H1 (cell line): ENCODE data around the gene CBR3. TPM values are rescaled to one million over a fixed set of nuclear protein-coding genes. Genes with fewer than 3 reads are reported as not detected.

Experiments used
- CTCF ChIA-PET: fragments of 300-600 bp; sonication (Branson Sonifier 250); formaldehyde crosslinking; loops from one replicate; lab custom pipeline; 2021; ENCODE audit not compliant: partially characterized antibody; lab: Charles Lee
- POLR2A ChIA-PET: fragments of 300-600 bp; sonication (Branson Sonifier 250); formaldehyde crosslinking; loops from one replicate; lab custom pipeline; 2021; ENCODE audit warnings: inconsistent platforms; ENCODE audit not compliant: partially characterized antibody; lab: Charles Lee
- DNase-seq, 2 experiments: peaks; one replicate each; pipeline versions ENCODE4 v3.0.0 to v3.0.0-alpha.2; 2010 to 2022; ENCODE audit warnings: low spot score in 2 of 2, low read depth in 1 of 2, mixed read lengths in 1 of 2
- FAIRE-seq: peaks from 2 replicates; lab custom pipeline; 2011; peaks lifted over from hg19 to GRCh38; lab: Jason Lieb, UNC
- H2AFZ ChIP-seq: 2 replicates; pipeline ENCODE4 v1.8.1; 2012; ENCODE audit warnings: low read length, inconsistent platforms
- H2AK5ac ChIP-seq: 2 replicates; pipeline ENCODE4 v1.6.1; 2013; ENCODE audit warnings: low read depth, low read length
- H2BK120ac ChIP-seq: replicated peaks from 2 replicates; pipeline ENCODE3; 2013; ENCODE audit warnings: low read depth, low read length, inconsistent platforms
- H2BK12ac ChIP-seq: 2 replicates; pipeline ENCODE4 v1.6.1; 2013; ENCODE audit warnings: low read depth, low read length
- H2BK15ac ChIP-seq: 2 replicates; pipeline ENCODE4 v1.6.1; 2013; ENCODE audit warnings: low read length
- H2BK20ac ChIP-seq: 2 replicates; pipeline ENCODE4 v1.6.1; 2013; ENCODE audit warnings: low read length
- H2BK5ac ChIP-seq: 2 replicates; pipeline ENCODE4 v1.6.1; 2013; ENCODE audit warnings: low read depth, low read length
- H3K14ac ChIP-seq: 2 replicates; pipeline ENCODE4 v1.6.1; 2013; ENCODE audit warnings: inconsistent platforms; ENCODE audit not compliant: insufficient read length
- H3K18ac ChIP-seq: 2 replicates; pipeline ENCODE4 v1.6.1; 2013; ENCODE audit warnings: low read length; ENCODE audit errors: extremely low read depth
- H3K23ac ChIP-seq: 2 replicates; pipeline ENCODE4 v1.6.1; 2013; ENCODE audit warnings: inconsistent platforms; ENCODE audit not compliant: insufficient read length
- H3K23me2 ChIP-seq: 2 replicates; pipeline ENCODE4 v1.6.1; 2013; ENCODE audit warnings: low read depth, low read length
- H3K27ac ChIP-seq: 2 replicates; pipeline ENCODE4 v1.6.1; 2011; ENCODE audit warnings: low read depth, low read length, inconsistent platforms
- H3K27me3 ChIP-seq, 4 experiments: replicated peaks in 1 of 4; 1 replicate in 1 of 4; 2 replicates in 3 of 4; pipeline versions ENCODE4 v1.6.1 to v1.8.1; 2011 to 2013; ENCODE audit warnings: low read length in 3 of 4, mild to moderate bottlenecking in 3 of 4, inconsistent platforms in 2 of 4, mixed read lengths in 2 of 4, moderate library complexity in 1 of 4; ENCODE audit not compliant: control insufficient read depth in 3 of 4, insufficient read depth in 3 of 4; ENCODE audit errors: extremely low read depth in 1 of 4
- H3K36me3 ChIP-seq, 4 experiments: 2 replicates each; pipeline versions ENCODE4 v1.6.1 to v1.8.1; 2011 to 2013; ENCODE audit warnings: mild to moderate bottlenecking in 4 of 4, low read length in 3 of 4, moderate library complexity in 2 of 4, control low read depth in 1 of 4, inconsistent platforms in 1 of 4; ENCODE audit not compliant: insufficient read depth in 4 of 4, control insufficient read depth in 2 of 4
- H3K4ac ChIP-seq: replicated peaks from 2 replicates; pipeline ENCODE3; 2013; ENCODE audit warnings: low read length, low read depth, mixed read lengths, inconsistent platforms; ENCODE audit not compliant: insufficient read length
- H3K4me1 ChIP-seq, 4 experiments: replicated peaks in 1 of 4; 1 replicate in 1 of 4; 2 replicates in 3 of 4; pipeline versions ENCODE4 v1.6.1 to v1.8.1; 2011 to 2013; ENCODE audit warnings: low read length in 3 of 4, inconsistent platforms in 2 of 4, mixed read lengths in 1 of 4; ENCODE audit not compliant: insufficient read depth in 4 of 4, control insufficient read depth in 3 of 4
- H3K4me2 ChIP-seq, 2 experiments: 2 replicates each; pipeline versions ENCODE4 v1.6.1 to v1.8.1; 2011 to 2013; ENCODE audit warnings: low read depth in 2 of 2, low read length in 2 of 2, control low read depth in 1 of 2, inconsistent platforms in 1 of 2, mild to moderate bottlenecking in 1 of 2; ENCODE audit not compliant: insufficient read depth in 1 of 2
- H3K4me3 ChIP-seq, 4 experiments: fragments of 200-600, 300-600 bp in 1 of 4; sonication (generic), shearing (Covaris generic), sonication (Bioruptor Twin) in 1 of 4; 2 replicates each; pipeline versions ENCODE4 v1.5.1 to v1.8.1; 2011 to 2016; ENCODE audit warnings: low read length in 4 of 4, low read depth in 3 of 4, control low read depth in 2 of 4, inconsistent platforms in 2 of 4, mild to moderate bottlenecking in 2 of 4, mixed read lengths in 1 of 4, moderate library complexity in 1 of 4; ENCODE audit not compliant: insufficient read depth in 2 of 4; ENCODE audit errors: extremely low read depth in 1 of 4
- H3K56ac ChIP-seq: replicated peaks from 2 replicates; pipeline ENCODE3; 2013; ENCODE audit warnings: low read depth, mild to moderate bottlenecking, mixed read lengths, low read length, inconsistent platforms; ENCODE audit not compliant: insufficient read length
- H3K79me1 ChIP-seq: 2 replicates; pipeline ENCODE4 v1.6.1; 2013; ENCODE audit warnings: low read depth, low read length, control low read depth
- H3K79me2 ChIP-seq, 2 experiments: 2 replicates each; pipeline versions ENCODE4 v1.6.1 to v1.8.1; 2012 to 2013; ENCODE audit warnings: low read length in 2 of 2, mild to moderate bottlenecking in 2 of 2, inconsistent platforms in 1 of 2; ENCODE audit not compliant: insufficient read depth in 2 of 2, control insufficient read depth in 1 of 2
- H3K9ac ChIP-seq, 4 experiments: replicated peaks in 1 of 4; 1 replicate in 1 of 4; 2 replicates in 3 of 4; pipeline versions ENCODE4 v1.6.1 to v1.8.1; 2011 to 2013; ENCODE audit warnings: low read depth in 3 of 4, low read length in 3 of 4, control low read depth in 2 of 4, mild to moderate bottlenecking in 2 of 4, moderate library complexity in 2 of 4, inconsistent platforms in 1 of 4; ENCODE audit errors: extremely low read depth in 1 of 4
- H3K9me3 ChIP-seq, 2 experiments: 2 replicates each; pipeline versions ENCODE4 v1.6.1 to v1.8.1; 2012 to 2013; ENCODE audit warnings: mild to moderate bottlenecking in 2 of 2, moderate library complexity in 2 of 2, control low read depth in 1 of 2, inconsistent platforms in 1 of 2, low read depth in 1 of 2, low read length in 1 of 2, mixed read lengths in 1 of 2; ENCODE audit not compliant: insufficient read depth in 2 of 2
- H4K20me1 ChIP-seq, 2 experiments: replicated peaks in 1 of 2; 2 replicates each; pipeline versions ENCODE3 to v1.8.1; 2011 to 2013; ENCODE audit warnings: inconsistent platforms in 2 of 2, low read length in 2 of 2, mild to moderate bottlenecking in 1 of 2; ENCODE audit not compliant: insufficient read depth in 2 of 2, control insufficient read depth in 1 of 2
- H4K5ac ChIP-seq: 2 replicates; pipeline ENCODE4 v1.6.1; 2013; ENCODE audit warnings: low read length, low read depth, mixed read lengths, inconsistent platforms; ENCODE audit not compliant: insufficient read length
- H4K8ac ChIP-seq: 2 replicates; pipeline ENCODE4 v1.8.0; 2013; ENCODE audit warnings: mild to moderate bottlenecking, moderate library complexity, low read length, inconsistent platforms; ENCODE audit not compliant: insufficient read depth; ENCODE audit errors: extremely low read depth
- H4K91ac ChIP-seq: replicated peaks from 2 replicates; pipeline ENCODE3; 2013; ENCODE audit warnings: low read length, mixed read lengths, inconsistent platforms; ENCODE audit not compliant: insufficient read length
- CREB1 ChIP-seq: IDR thresholded peaks from 2 replicates; pipeline ENCODE4 v1.6.1; 2012; ENCODE audit warnings: inconsistent platforms
- JUN ChIP-seq: IDR thresholded peaks from 2 replicates; pipeline ENCODE4 v1.6.1; 2011; ENCODE audit warnings: low read depth, mild to moderate bottlenecking, improper control_type of control experiment, low read length
- KDM5A ChIP-seq: fragments of 200-600 bp; IDR thresholded peaks from 2 replicates; pipeline ENCODE4 v1.7.1; 2012; ENCODE audit warnings: mild to moderate bottlenecking, low read length, inconsistent platforms, mixed read lengths
- MAFK ChIP-seq: IDR thresholded peaks from 2 replicates; pipeline ENCODE4 v1.6.1; 2012; ENCODE audit warnings: low read depth, mild to moderate bottlenecking, improper control_type of control experiment, low read length
- POU5F1 ChIP-seq: IDR thresholded peaks from 2 replicates; pipeline ENCODE4 v1.6.1; 2011; ENCODE audit warnings: low read depth, mild to moderate bottlenecking, low read length, moderate library complexity
- SIX5 ChIP-seq: IDR thresholded peaks from 2 replicates; pipeline ENCODE4 v1.6.1; 2011; ENCODE audit warnings: mild to moderate bottlenecking, low read depth, low read length
- SP1 ChIP-seq: IDR thresholded peaks from 2 replicates; pipeline ENCODE4 v1.6.1; 2011; ENCODE audit warnings: low read depth, low read length
- SP4 ChIP-seq: IDR thresholded peaks from 2 replicates; pipeline ENCODE4 v1.6.1; 2012; ENCODE audit warnings: low read length, inconsistent platforms
- TAF7 ChIP-seq: optimal IDR thresholded peaks from 2 replicates; pipeline ENCODE3; 2011; ENCODE audit warnings: low read depth, mild to moderate bottlenecking, inconsistent platforms, low read length, moderate library complexity, borderline replicate concordance
- TEAD4 ChIP-seq: IDR thresholded peaks from 2 replicates; pipeline ENCODE4 v1.6.1; 2012; ENCODE audit warnings: low read depth, low read length, inconsistent platforms, mixed read lengths
- ZNF274 ChIP-seq: IDR thresholded peaks from 2 replicates; pipeline ENCODE4 v1.7.0; 2012; ENCODE audit warnings: low read length, borderline replicate concordance; ENCODE audit errors: extremely low read depth
- polyA plus RNA-seq, 7 experiments: library from polyadenylated mRNA; depleted of rRNA in 3 of 7; stranded (reverse) in 5 of 7; unstranded in 2 of 7; fragments of >200 nt in 5 of 7; fragments of 200-250 nt in 2 of 7; gene quantifications; 1 replicate in 5 of 7; 2 replicates in 1 of 7; 4 replicates in 1 of 7; pipeline versions ENCODE4 v1.2.1 to v1.2.3, GENCODE V29; 2011 to 2013; ENCODE audit warnings: missing spikeins in 2 of 7, mixed read lengths in 2 of 7
- total RNA-seq: library from RNA; stranded (reverse); fragmentation: NEBNext Ultra II Directional; extraction: Animal tissue kit (Norgen Biotek cat#: 25700); gene quantifications from 2 replicates; pipeline ENCODE4 v1.2.1, GENCODE V29; 2021

Gene CBR3
- total and polyA plus RNA-seq, 2 of the 8 experiments (the other 6 are each of a cell fraction or from before 2014, with no cell fraction given): 1.2 to 4.3 TPM

- H2AFZ ChIP-seq: no peak overlapping the region
- no peak overlapping the region for H3K14ac ChIP-seq
- no peak overlapping the region for H4K5ac ChIP-seq
- no peak overlapping the region for H3K56ac ChIP-seq
- TF ChIP-seq POU5F1: no peak
- no peak for TF ChIP-seq KDM5A
- TF ChIP-seq SIX5: no peak
- TF ChIP-seq TAF7: no peak
- TF ChIP-seq SP1: no peak
- TF ChIP-seq ZNF274: no peak
- TF ChIP-seq SP4: no peak
- TF ChIP-seq JUN: no peak
- TF ChIP-seq TEAD4: no peak
- no peak for TF ChIP-seq CREB1
- no peak for TF ChIP-seq MAFK
- H4K20me1 ChIP-seq: no peaks in the 10 kb centered on the region
- FAIRE-seq (no peak), DNase-seq (no peak)
- H3K9ac ChIP-seq: no peak overlapping the region
- no peak overlapping the region for H3K27ac ChIP-seq
- peaks cover 0 to 11% (median 8%) of the 10 kb centered on the region in 4 experiments; a peak in 5 of 8 replicates for H3K36me3 ChIP-seq
- H3K4me3 ChIP-seq: no peak overlapping the region
- no peak overlapping the region for H3K4ac ChIP-seq
- peaks cover 3 to 9% of the 10 kb centered on the region in 2 experiments; a peak in 1 of 4 replicates for H3K9me3 ChIP-seq
- H2BK12ac ChIP-seq: no peak overlapping the region
- no peak overlapping the region for H2BK15ac ChIP-seq
- no peaks in the 10 kb centered on the region for H3K79me1 ChIP-seq
- H3K23ac ChIP-seq: no peak overlapping the region
- no peak overlapping the region; a peak in 1 of 4 replicates for H3K4me2 ChIP-seq
- H2AK5ac ChIP-seq: no peak overlapping the region
- H3K27me3 ChIP-seq: no peaks in the 10 kb centered on the region
- H2BK5ac ChIP-seq: peak overlapping the region; percentile 19; the same call in 1 of the 2 replicates
- peaks cover 0 to 31% of the 10 kb centered on the region in 2 experiments; a peak in 2 of 4 replicates for H3K79me2 ChIP-seq
- H3K4me1 ChIP-seq: peaks cover 6 to 23% (median 9%) of the 10 kb centered on the region in 4 experiments; a peak in 5 of 7 replicates
- ChIA-PET CTCF (interaction anchor here (0.6 to 3.2 kb wide), 7 partner anchors 9 to 452 kb away, joined by 3 to 14 read pairs (median 5); no protein-coding TSS in a partner anchor), POLR2A (interaction anchor here (0.7 to 1.6 kb wide), 6 partner anchors 8 to 43 kb away, joined by 3 to 5 read pairs (median 3); partner anchors contain the start of gene SETD4)
- H3K18ac ChIP-seq: no peak overlapping the region
- H3K23me2 ChIP-seq: peaks cover 6% of the 10 kb centered on the region
- H2BK120ac ChIP-seq: no peak overlapping the region
- H4K8ac ChIP-seq: no peak overlapping the region
- H4K91ac ChIP-seq: no peak overlapping the region
- H2BK20ac ChIP-seq: 0 out of 2 replicates have a peak overlapping the region, but pooled peaks have one; percentile 5
These were observed 31.4 kb upstream of the CBR3 start for GRCh38 chr21:36103434-36103833.
